ENCODE data around the gene PPP1R8. TPM values are rescaled to one million over a fixed set of nuclear protein-coding genes. Genes with fewer than 3 reads are reported as not detected.

The PPP1R8 gene
- total and polyA plus RNA-seq, 9 of the 15 experiments (the other 6 are each of a cell fraction or from before 2014, with no cell fraction given) = 16.2 to 107 (median 75.3) TPM

GRCh38 chr1:27849951-27850350 is 19.4 kb downstream of the PPP1R8 start:
- Histone ChIP-seq H3K27me3 (ENCODE audit: control insufficient read depth in 2 of 2, insufficient read depth in 2 of 2, low read length in 2 of 2) (no peaks in the 10 kb centered on the region), H3K27ac (ENCODE audit: extremely low read depth, low read depth, low read length) (no peak overlapping the region), H3K9me3 (replicated peaks; ENCODE audit: control insufficient read depth, insufficient read depth, low read depth, low read length) (no peaks in the 10 kb centered on the region), H3K4me2 (ENCODE audit: insufficient read depth, low read length) (no peak overlapping the region), H3K9me1 (ENCODE audit: control insufficient read depth, insufficient read depth, low read length) (no peaks in the 10 kb centered on the region), H2AFZ (ENCODE audit: low read depth, low read length) (no peak overlapping the region), H3K4me3 (no peak overlapping the region), H3K79me2 (ENCODE audit: control insufficient read depth, insufficient read depth, low read length) (no peaks in the 10 kb centered on the region; the same call in 2 of the 3 replicates), H4K20me1 (replicated peaks; ENCODE audit: control insufficient read depth, insufficient read depth, low read length) (no peaks in the 10 kb centered on the region; the same call in 1 of the 2 replicates), H3K9ac (ENCODE audit: insufficient read depth in 1 of 2, low read depth in 2 of 2, low read length in 2 of 2) (peak overlapping the region in 1 of 2 experiments; percentile 20; a peak in 1 of 4 replicates), H3K4me1 (replicated peaks in 1 of 2; ENCODE audit: control insufficient read depth in 2 of 2, insufficient read depth in 2 of 2, low read length in 2 of 2) (no peaks in the 10 kb centered on the region), H3K36me3 (ENCODE audit: control insufficient read depth, insufficient read depth, low read length) (peaks cover 62% of the 10 kb centered on the region)
- DNase-seq (ENCODE audit: extremely low read depth in 1 of 4, low spot score in 3 of 4) (no peak), FAIRE-seq (no peak), ATAC-seq (peak; percentile 33; the same call in 1 of the 3 replicates)
- WGBS (ENCODE audit: insufficient coverage, low coverage, missing lambda C conversion rate) = 96% methylated on average over 7 of the region's 7 CpGs
- intact Hi-C loops (cut with micrococcal nuclease) = no loop called here
- no TSS peak for BruUV-seq (replicated peaks)
- POLR2A ChIA-PET = interaction anchor here (0.7 to 3.3 kb wide), 4 partner anchors 9 to 638 kb away, joined by 3 to 15 read pairs (median 7); partner anchors contain the start of gene PPP1R8
- CTCF ChIA-PET (ENCODE audit: low intra/inter-chr PET ratio) = no interaction called here
- in situ Hi-C loops (cut with MboI) = no loop called here
- TF ChIP-seq ZNF785 (CRISPR knock-in tag; IDR thresholded peaks at IDR 0.05) (no peak), ZNF695 (CRISPR knock-in tag; IDR thresholded peaks at IDR 0.05) (no peak), SRSF9 (IDR thresholded peaks at IDR 0.05; ENCODE audit: borderline replicate concordance, low read depth, low read length) (no peak), TFAP4 (CRISPR knock-in tag; IDR thresholded peaks at IDR 0.05; ENCODE audit: borderline replicate concordance) (no peak), ZNF445 (CRISPR knock-in tag; IDR thresholded peaks at IDR 0.05; ENCODE audit: low read depth) (no peak), AFF1 (IDR thresholded peaks at IDR 0.05; ENCODE audit: low read depth in 1 of 2, partially characterized antibody in 2 of 2) (no peak), ZNF165 (CRISPR knock-in tag; IDR thresholded peaks at IDR 0.05; ENCODE audit: borderline replicate concordance) (no peak)
- TF ChIP-seq, protein P1, sequence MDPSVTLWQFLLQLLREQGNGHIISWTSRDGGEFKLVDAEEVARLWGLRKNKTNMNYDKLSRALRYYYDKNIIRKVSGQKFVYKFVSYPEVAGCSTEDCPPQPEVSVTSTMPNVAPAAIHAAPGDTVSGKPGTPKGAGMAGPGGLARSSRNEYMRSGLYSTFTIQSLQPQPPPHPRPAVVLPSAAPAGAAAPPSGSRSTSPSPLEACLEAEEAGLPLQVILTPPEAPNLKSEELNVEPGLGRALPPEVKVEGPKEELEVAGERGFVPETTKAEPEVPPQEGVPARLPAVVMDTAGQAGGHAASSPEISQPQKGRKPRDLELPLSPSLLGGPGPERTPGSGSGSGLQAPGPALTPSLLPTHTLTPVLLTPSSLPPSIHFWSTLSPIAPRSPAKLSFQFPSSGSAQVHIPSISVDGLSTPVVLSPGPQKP (CRISPR knock-in tag; IDR thresholded peaks at IDR 0.05) = no peak
- TF ChIP-seq, protein P2, sequence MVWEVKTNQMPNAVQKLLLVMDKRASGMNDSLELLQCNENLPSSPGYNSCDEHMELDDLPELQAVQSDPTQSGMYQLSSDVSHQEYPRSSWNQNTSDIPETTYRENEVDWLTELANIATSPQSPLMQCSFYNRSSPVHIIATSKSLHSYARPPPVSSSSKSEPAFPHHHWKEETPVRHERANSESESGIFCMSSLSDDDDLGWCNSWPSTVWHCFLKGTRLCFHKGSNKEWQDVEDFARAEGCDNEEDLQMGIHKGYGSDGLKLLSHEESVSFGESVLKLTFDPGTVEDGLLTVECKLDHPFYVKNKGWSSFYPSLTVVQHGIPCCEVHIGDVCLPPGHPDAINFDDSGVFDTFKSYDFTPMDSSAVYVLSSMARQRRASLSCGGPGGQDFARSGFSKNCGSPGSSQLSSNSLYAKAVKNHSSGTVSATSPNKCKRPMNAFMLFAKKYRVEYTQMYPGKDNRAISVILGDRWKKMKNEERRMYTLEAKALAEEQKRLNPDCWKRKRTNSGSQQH (CRISPR knock-in tag; IDR thresholded peaks at IDR 0.05) = no peak
- TF ChIP-seq, protein P3, sequence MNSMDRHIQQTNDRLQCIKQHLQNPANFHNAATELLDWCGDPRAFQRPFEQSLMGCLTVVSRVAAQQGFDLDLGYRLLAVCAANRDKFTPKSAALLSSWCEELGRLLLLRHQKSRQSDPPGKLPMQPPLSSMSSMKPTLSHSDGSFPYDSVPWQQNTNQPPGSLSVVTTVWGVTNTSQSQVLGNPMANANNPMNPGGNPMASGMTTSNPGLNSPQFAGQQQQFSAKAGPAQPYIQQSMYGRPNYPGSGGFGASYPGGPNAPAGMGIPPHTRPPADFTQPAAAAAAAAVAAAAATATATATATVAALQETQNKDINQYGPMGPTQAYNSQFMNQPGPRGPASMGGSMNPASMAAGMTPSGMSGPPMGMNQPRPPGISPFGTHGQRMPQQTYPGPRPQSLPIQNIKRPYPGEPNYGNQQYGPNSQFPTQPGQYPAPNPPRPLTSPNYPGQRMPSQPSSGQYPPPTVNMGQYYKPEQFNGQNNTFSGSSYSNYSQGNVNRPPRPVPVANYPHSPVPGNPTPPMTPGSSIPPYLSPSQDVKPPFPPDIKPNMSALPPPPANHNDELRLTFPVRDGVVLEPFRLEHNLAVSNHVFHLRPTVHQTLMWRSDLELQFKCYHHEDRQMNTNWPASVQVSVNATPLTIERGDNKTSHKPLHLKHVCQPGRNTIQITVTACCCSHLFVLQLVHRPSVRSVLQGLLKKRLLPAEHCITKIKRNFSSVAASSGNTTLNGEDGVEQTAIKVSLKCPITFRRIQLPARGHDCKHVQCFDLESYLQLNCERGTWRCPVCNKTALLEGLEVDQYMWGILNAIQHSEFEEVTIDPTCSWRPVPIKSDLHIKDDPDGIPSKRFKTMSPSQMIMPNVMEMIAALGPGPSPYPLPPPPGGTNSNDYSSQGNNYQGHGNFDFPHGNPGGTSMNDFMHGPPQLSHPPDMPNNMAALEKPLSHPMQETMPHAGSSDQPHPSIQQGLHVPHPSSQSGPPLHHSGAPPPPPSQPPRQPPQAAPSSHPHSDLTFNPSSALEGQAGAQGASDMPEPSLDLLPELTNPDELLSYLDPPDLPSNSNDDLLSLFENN (IDR thresholded peaks at IDR 0.05; ENCODE audit: low read depth in 2 of 2, low read length in 2 of 2) = no peak

Measured in K562 (cell line).